DOHH2 (cell line): ENCODE measurements around the gene CYSRT1.

Experiments
- H3F3A ChIP-seq: fragments of 200-600 bp; sonication (generic), shearing (Covaris generic); 2 replicates; pipeline ENCODE4 v1.6.0; 2016; ENCODE audit warnings: antibody characterized with exemption, mild to moderate bottlenecking; ENCODE audit not compliant: control insufficient read depth, insufficient read depth
- H3K27ac ChIP-seq: fragments of 200-600 bp; sonication (generic); 2 replicates; pipeline ENCODE4 v1.5.1; 2014; ENCODE audit warnings: low read depth, mild to moderate bottlenecking, low read length, moderate library complexity
- H3K27me3 ChIP-seq: fragments of 200-600 bp; sonication (generic); 2 replicates; pipeline ENCODE4 v1.6.1; 2014; ENCODE audit warnings: mild to moderate bottlenecking, low read length, mixed read lengths; ENCODE audit not compliant: control insufficient read depth
- H3K36me3 ChIP-seq: fragments of 200-600 bp; sonication (generic); 2 replicates; pipeline ENCODE4 v1.6.1; 2014; ENCODE audit warnings: mild to moderate bottlenecking, low read length, moderate library complexity, mixed read lengths; ENCODE audit not compliant: control insufficient read depth
- H3K4me1 ChIP-seq: fragments of 200-600 bp; sonication (generic); 2 replicates; pipeline ENCODE4 v1.6.1; 2014; ENCODE audit warnings: mild to moderate bottlenecking, low read length, mixed read lengths; ENCODE audit not compliant: control insufficient read depth
- H3K4me2 ChIP-seq: fragments of 200-600 bp; sonication (generic); 2 replicates; pipeline ENCODE4 v1.6.0; 2014; ENCODE audit warnings: mild to moderate bottlenecking, low read length, moderate library complexity
- H3K4me3 ChIP-seq: fragments of 200-600 bp; sonication (generic); 2 replicates; pipeline ENCODE4 v1.5.1; 2014; ENCODE audit warnings: mild to moderate bottlenecking, low read length, mixed read lengths
- H3K79me2 ChIP-seq: fragments of 200-600 bp; sonication (generic); 2 replicates; pipeline ENCODE4 v1.6.1; 2014; ENCODE audit warnings: mild to moderate bottlenecking, low read length, mixed read lengths; ENCODE audit not compliant: control insufficient read depth
- H3K9me2 ChIP-seq: fragments of 200-600 bp; sonication (generic); replicated peaks from 2 replicates; pipeline ENCODE4 v1.6.1; 2014; ENCODE audit warnings: mild to moderate bottlenecking, low read length, mixed read lengths; ENCODE audit not compliant: control insufficient read depth
- H3K9me3 ChIP-seq: fragments of 200-600 bp; sonication (generic); 2 replicates; pipeline ENCODE4 v1.6.1; 2014; ENCODE audit warnings: antibody characterized with exemption, low read length, mixed read lengths; ENCODE audit not compliant: control insufficient read depth, insufficient read depth
- H4K20me1 ChIP-seq: fragments of 200-600 bp; sonication (generic); 2 replicates; pipeline ENCODE4 v1.6.0; 2014; ENCODE audit warnings: low read depth, mild to moderate bottlenecking, antibody characterized with exemption, low read length, moderate library complexity; ENCODE audit not compliant: control insufficient read depth, insufficient read depth
- EZH2phosphoT487 ChIP-seq: fragments of 200-600 bp; sonication (generic); IDR thresholded peaks from 2 replicates; pipeline ENCODE4 v1.6.1; 2017; ENCODE audit warnings: borderline replicate concordance, mild to moderate bottlenecking, antibody characterized with exemption, low read length, moderate library complexity, mixed read lengths
- TF ChIP-seq, protein P1 (sequence below): fragments of 200-600 bp; sonication (generic); IDR thresholded peaks from one replicate; pipeline ENCODE4 v1.5.1; 2014; ENCODE audit warnings: antibody characterized with exemption, mild to moderate bottlenecking, low read depth, low read length; ENCODE audit not compliant: poor library complexity, severe bottlenecking

CYSRT1 gene

DNA sequence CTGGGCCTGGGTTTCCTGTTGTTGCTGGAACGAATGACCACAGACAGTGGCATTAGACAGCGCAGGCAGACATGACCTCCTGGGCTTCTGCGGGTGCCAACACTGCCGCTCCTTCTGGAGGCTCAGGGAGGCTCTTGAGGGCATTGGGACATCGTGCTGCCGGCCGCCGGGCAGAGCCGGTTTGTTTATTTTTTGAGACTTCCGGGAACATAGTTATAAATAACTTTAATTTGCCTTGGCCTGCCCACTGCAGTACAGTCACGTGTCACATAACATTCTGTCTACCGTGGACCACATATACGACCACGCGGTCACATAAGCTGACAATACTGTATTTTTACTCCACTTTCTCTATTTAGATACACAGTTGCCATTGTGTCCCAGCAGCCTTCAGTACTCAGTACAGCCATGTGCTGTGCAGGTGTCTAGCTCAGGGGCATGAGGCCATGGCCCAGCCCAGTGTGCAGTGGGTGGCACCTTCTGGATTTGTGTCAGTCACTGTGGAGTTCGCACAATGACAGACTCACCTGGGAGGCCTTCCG is 44.3 kb downstream of the CYSRT1 start:
- H4K20me1 ChIP-seq: no peaks in the 10 kb centered on the region
- no peaks in the 10 kb centered on the region for H3K9me3 ChIP-seq
- H3K4me1 ChIP-seq: peaks cover 80% of the 10 kb centered on the region
- H3K36me3 ChIP-seq: peaks cover 79% of the 10 kb centered on the region
- H3F3A ChIP-seq: peaks cover 25% of the 10 kb centered on the region
- peak overlapping the region; percentile 98 for H3K4me2 ChIP-seq
- no peaks in the 10 kb centered on the region for H3K9me2 ChIP-seq
- H3K4me3 ChIP-seq: peak overlapping the region; percentile 75
- no peaks in the 10 kb centered on the region for H3K27me3 ChIP-seq
- no peak for TF ChIP-seq EZH2phosphoT487
- TF ChIP-seq, protein P1, sequence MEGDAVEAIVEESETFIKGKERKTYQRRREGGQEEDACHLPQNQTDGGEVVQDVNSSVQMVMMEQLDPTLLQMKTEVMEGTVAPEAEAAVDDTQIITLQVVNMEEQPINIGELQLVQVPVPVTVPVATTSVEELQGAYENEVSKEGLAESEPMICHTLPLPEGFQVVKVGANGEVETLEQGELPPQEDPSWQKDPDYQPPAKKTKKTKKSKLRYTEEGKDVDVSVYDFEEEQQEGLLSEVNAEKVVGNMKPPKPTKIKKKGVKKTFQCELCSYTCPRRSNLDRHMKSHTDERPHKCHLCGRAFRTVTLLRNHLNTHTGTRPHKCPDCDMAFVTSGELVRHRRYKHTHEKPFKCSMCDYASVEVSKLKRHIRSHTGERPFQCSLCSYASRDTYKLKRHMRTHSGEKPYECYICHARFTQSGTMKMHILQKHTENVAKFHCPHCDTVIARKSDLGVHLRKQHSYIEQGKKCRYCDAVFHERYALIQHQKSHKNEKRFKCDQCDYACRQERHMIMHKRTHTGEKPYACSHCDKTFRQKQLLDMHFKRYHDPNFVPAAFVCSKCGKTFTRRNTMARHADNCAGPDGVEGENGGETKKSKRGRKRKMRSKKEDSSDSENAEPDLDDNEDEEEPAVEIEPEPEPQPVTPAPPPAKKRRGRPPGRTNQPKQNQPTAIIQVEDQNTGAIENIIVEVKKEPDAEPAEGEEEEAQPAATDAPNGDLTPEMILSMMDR: no peak
- peak overlapping the region; percentile 84 for H3K27ac ChIP-seq
- H3K79me2 ChIP-seq: peaks cover 48% of the 10 kb centered on the region

DNA sequence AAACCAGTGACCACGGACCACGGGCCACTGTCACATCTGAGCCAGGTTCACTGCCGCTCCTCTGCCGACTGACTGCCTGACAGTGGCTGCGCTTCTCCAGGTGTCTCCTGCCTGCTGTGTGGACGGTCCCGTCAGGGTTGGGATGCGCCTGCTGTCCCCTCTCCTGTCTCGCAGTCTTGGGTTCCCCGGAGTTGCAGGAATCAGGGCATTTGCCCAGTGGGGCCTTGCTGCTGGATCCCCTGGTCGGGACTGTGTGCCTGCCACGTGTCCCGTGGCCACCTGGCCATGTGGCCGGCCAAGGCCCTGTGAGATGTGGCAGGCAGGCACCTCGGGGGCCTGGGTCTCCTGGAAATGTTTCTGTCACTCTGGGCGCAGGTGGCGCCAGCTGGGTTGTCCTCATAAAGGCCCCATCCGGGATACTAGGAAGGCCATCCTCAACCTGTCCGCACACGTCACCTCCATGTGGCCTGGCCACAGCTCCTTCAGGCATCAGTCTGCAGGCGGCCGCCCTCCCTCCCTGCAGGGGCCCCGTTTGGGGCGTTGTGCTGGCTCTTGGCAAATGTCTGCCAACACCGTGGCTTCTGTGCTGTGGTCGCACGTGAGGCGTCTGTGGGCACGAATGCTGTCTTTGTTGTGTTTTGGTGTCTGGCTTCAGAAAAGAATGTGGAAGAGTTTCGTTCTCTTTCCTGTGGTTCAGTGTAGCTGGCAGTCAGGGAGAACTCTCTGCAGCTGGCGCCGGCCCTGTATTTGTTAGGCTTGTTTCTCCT is 46.1 kb downstream of the CYSRT1 start:
- no peak overlapping the region for H3K4me3 ChIP-seq
- peaks cover 30% of the 10 kb centered on the region for H3F3A ChIP-seq
- H3K9me3 ChIP-seq: no peaks in the 10 kb centered on the region
- H3K4me1 ChIP-seq: peaks cover 95% of the 10 kb centered on the region
- H3K36me3 ChIP-seq: peaks cover 67% of the 10 kb centered on the region
- no peak overlapping the region for H3K27ac ChIP-seq
- H3K9me2 ChIP-seq: no peaks in the 10 kb centered on the region
- H4K20me1 ChIP-seq: no peaks in the 10 kb centered on the region
- TF ChIP-seq, protein P1: no peak
- no peak for TF ChIP-seq EZH2phosphoT487
- H3K4me2 ChIP-seq: no peak overlapping the region
- H3K27me3 ChIP-seq: no peaks in the 10 kb centered on the region
- peaks cover 47% of the 10 kb centered on the region for H3K79me2 ChIP-seq

DNA sequence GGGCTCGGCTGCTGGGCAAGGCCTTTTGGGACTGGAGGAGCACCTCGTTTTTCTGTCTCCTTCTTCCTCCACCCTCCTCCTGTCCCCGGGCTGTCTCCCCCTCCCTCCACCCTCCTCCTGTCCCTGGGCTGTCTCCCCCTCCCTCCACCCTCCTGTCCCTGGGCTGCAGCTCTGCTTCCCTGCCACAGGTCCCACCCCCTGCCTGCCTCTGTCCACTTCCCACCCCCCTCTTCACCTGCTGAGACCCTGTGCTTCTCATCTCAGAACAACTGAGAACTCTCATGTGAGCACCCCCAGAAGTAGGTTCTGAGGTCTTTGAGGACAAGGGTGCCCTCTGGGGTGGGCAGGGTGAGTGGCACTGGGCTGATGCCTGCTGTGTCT is 46.7 kb downstream of the CYSRT1 start:
- H3K27me3 ChIP-seq: no peaks in the 10 kb centered on the region
- H4K20me1 ChIP-seq: no peaks in the 10 kb centered on the region
- TF ChIP-seq, protein P1: no peak
- no peak for TF ChIP-seq EZH2phosphoT487
- H3K4me3 ChIP-seq: no peak overlapping the region
- H3F3A ChIP-seq: peaks cover 30% of the 10 kb centered on the region
- H3K36me3 ChIP-seq: peaks cover 61% of the 10 kb centered on the region
- peaks cover 41% of the 10 kb centered on the region for H3K79me2 ChIP-seq
- H3K4me2 ChIP-seq: no peak overlapping the region
- peaks cover 95% of the 10 kb centered on the region for H3K4me1 ChIP-seq
- no peaks in the 10 kb centered on the region for H3K9me3 ChIP-seq
- H3K9me2 ChIP-seq: no peaks in the 10 kb centered on the region
- no peak overlapping the region for H3K27ac ChIP-seq
